KMS-11 (cell line): ENCODE results near the gene RBMS3.

Experiments used
- H2AFZ ChIP-seq: fragments of 200-600 bp; sonication (generic); 2 replicates; pipeline ENCODE4 v1.6.1; 2016; ENCODE audit warnings: antibody characterized with exemption, mixed run types, low read depth
- H3K27ac ChIP-seq: fragments of 200-600 bp; sonication (generic); 2 replicates; pipeline ENCODE4 v1.6.1; 2016; ENCODE audit warnings: mild to moderate bottlenecking, mixed run types
- H3K27me3 ChIP-seq: fragments of 200-600 bp; sonication (generic); 2 replicates; pipeline ENCODE4 v1.6.1; 2017; ENCODE audit warnings: mild to moderate bottlenecking, low read depth, mixed run types, moderate library complexity; ENCODE audit not compliant: insufficient read depth
- H3K36me3 ChIP-seq: fragments of 200-600 bp; sonication (generic); 2 replicates; pipeline ENCODE4 v1.6.1; 2017; ENCODE audit warnings: mild to moderate bottlenecking, mixed run types; ENCODE audit not compliant: insufficient read depth
- H3K4me1 ChIP-seq: fragments of 200-600 bp; sonication (generic); 2 replicates; pipeline ENCODE4 v1.6.1; 2016; ENCODE audit warnings: mild to moderate bottlenecking, low read depth, mixed run types; ENCODE audit not compliant: poor library complexity, severe bottlenecking
- H3K4me2 ChIP-seq: fragments of 200-600 bp; sonication (generic); 2 replicates; pipeline ENCODE4 v1.7.0; 2016; ENCODE audit warnings: mild to moderate bottlenecking, mixed run types
- H3K4me3 ChIP-seq: fragments of 200-600 bp; sonication (generic); IDR thresholded peaks from 2 replicates; pipeline ENCODE4 v1.6.1; 2017; ENCODE audit warnings: low read depth, low read length, mixed read lengths; ENCODE audit not compliant: insufficient read depth
- H3K79me2 ChIP-seq: fragments of 200-600 bp; sonication (generic); 2 replicates; pipeline ENCODE4 v1.6.1; 2016; ENCODE audit warnings: low read depth, mixed run types; ENCODE audit not compliant: insufficient read depth
- H3K9ac ChIP-seq: fragments of 200-600 bp; sonication (generic); 2 replicates; pipeline ENCODE4 v1.6.1; 2016; ENCODE audit warnings: mild to moderate bottlenecking, mixed run types
- H4K20me1 ChIP-seq: fragments of 200-600 bp; sonication (generic); 2 replicates; pipeline ENCODE4 v1.6.1; 2016; ENCODE audit warnings: mild to moderate bottlenecking, mixed run types; ENCODE audit not compliant: insufficient read depth
- CTCF ChIP-seq: fragments of 200-600 bp; sonication (generic); conservative IDR thresholded peaks from 2 replicates; pipeline ENCODE4 v1.6.1; 2017; ENCODE audit warnings: low read depth, mild to moderate bottlenecking, antibody characterized with exemption, low read length, moderate library complexity, mixed read lengths

RBMS3 gene

GRCh38 chr3:29747991-29748390 lies 467.1 kb downstream of the RBMS3 start:
- Histone ChIP-seq H4K20me1 (no peaks in the 10 kb centered on the region), H3K79me2 (no peaks in the 10 kb centered on the region), H3K4me3 (no peak overlapping the region), H3K27ac (no peak overlapping the region), H3K36me3 (no peaks in the 10 kb centered on the region), H3K4me2 (no peak overlapping the region), H3K27me3 (no peaks in the 10 kb centered on the region), H3K4me1 (no peaks in the 10 kb centered on the region), H3K9ac (no peak overlapping the region), H2AFZ (no peak overlapping the region)
- TF ChIP-seq CTCF = no peak

- H3K27ac ChIP-seq = no peak overlapping the region
- H3K9ac ChIP-seq = no peak overlapping the region
- H4K20me1 ChIP-seq = no peaks in the 10 kb centered on the region
- no peaks in the 10 kb centered on the region for H3K27me3 ChIP-seq
- H3K4me1 ChIP-seq = no peaks in the 10 kb centered on the region
- no peak overlapping the region for H2AFZ ChIP-seq
- no peaks in the 10 kb centered on the region for H3K36me3 ChIP-seq
- TF ChIP-seq CTCF = no peak
- H3K4me3 ChIP-seq = no peak overlapping the region
- H3K79me2 ChIP-seq = no peaks in the 10 kb centered on the region
- H3K4me2 ChIP-seq = no peak overlapping the region
Observed at GRCh38 chr3:29751647-29752314, 470.9 kb downstream of the RBMS3 start.

DNA sequence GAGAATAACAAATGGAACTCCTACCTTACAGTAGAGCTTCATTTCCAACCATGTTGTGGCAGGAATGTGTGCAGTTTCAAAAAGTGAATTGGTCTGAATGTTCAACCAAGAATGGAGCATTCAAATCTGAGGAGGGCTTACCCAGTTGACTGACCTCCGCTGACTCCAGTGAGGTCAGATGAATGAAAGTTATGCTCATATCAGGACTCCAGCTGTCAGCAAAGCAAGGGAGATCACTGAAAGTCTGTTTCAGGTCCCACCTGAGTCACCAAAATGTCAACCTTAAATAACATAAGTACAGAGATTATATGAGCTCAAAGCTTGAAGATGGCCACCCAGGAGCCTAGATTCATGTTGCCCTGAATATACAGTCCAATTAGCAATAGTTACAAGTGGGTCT lies 473.5 kb downstream of the RBMS3 start:
- Histone ChIP-seq H3K4me2 (no peak overlapping the region), H3K79me2 (no peaks in the 10 kb centered on the region), H3K9ac (no peak overlapping the region), H3K36me3 (no peaks in the 10 kb centered on the region), H3K4me1 (no peaks in the 10 kb centered on the region), H3K27me3 (no peaks in the 10 kb centered on the region), H4K20me1 (no peaks in the 10 kb centered on the region), H3K27ac (no peak overlapping the region), H3K4me3 (no peak overlapping the region), H2AFZ (no peak overlapping the region)
- TF ChIP-seq CTCF = no peak

GRCh38 chr3:29755416-29755815 lies 474.5 kb downstream of the RBMS3 start:
- H3K4me2 ChIP-seq = no peak overlapping the region
- TF ChIP-seq CTCF = no peak
- H3K4me1 ChIP-seq = no peaks in the 10 kb centered on the region
- no peak overlapping the region for H3K4me3 ChIP-seq
- H3K9ac ChIP-seq = no peak overlapping the region
- no peak overlapping the region for H3K27ac ChIP-seq
- no peaks in the 10 kb centered on the region for H3K27me3 ChIP-seq
- no peaks in the 10 kb centered on the region for H4K20me1 ChIP-seq
- H3K36me3 ChIP-seq = no peaks in the 10 kb centered on the region
- no peak overlapping the region for H2AFZ ChIP-seq
- H3K79me2 ChIP-seq = no peaks in the 10 kb centered on the region
